Smooth muscle cell (in vitro differentiated cells): Measurements from ENCODE around the gene CREB3L2. TPM values are rescaled to one million over a fixed set of nuclear protein-coding genes. Genes with fewer than 3 reads are reported as not detected.

Experiments
- DNase-seq: peaks from one replicate; lab custom pipeline; 2025; ENCODE audit not compliant: unreplicated experiment; lab: John Stamatoyannopoulos, UW
- H2AFZ ChIP-seq: fragments of 200-600 bp; sonication (generic); 2 replicates; pipeline ENCODE4 v1.6.0; 2016; ENCODE audit warnings: antibody characterized with exemption, low read depth, mild to moderate bottlenecking
- H3F3A ChIP-seq: fragments of 200-600 bp; sonication (generic); 2 replicates; pipeline ENCODE4 v1.6.0; 2017; ENCODE audit warnings: antibody characterized with exemption, low read depth
- H3K27ac ChIP-seq: fragments of 200-600 bp; sonication (generic); 2 replicates; pipeline ENCODE4 v1.5.1; 2016; ENCODE audit warnings: low read depth, mild to moderate bottlenecking
- H3K27me3 ChIP-seq: fragments of 200-600 bp; sonication (generic); 2 replicates; pipeline ENCODE4 v1.6.1; 2016; ENCODE audit warnings: low read depth, mild to moderate bottlenecking
- H3K36me3 ChIP-seq: fragments of 200-600 bp; sonication (generic); 2 replicates; pipeline ENCODE4 v1.5.1; 2016; ENCODE audit warnings: low read depth
- H3K4me1 ChIP-seq: fragments of 200-600 bp; sonication (generic); 2 replicates; pipeline ENCODE4 v1.5.1; 2016; ENCODE audit warnings: low read depth
- H3K4me2 ChIP-seq: fragments of 200-600 bp; sonication (generic); 2 replicates; pipeline ENCODE4 v1.6.0; 2016; ENCODE audit warnings: mild to moderate bottlenecking
- H3K4me3 ChIP-seq: fragments of 200-600 bp; sonication (generic); 2 replicates; pipeline ENCODE4 v1.5.1; 2016; ENCODE audit warnings: mild to moderate bottlenecking
- H3K79me2 ChIP-seq: fragments of 200-600 bp; sonication (generic); 2 replicates; pipeline ENCODE4 v1.6.0; 2016; ENCODE audit warnings: low read depth, mild to moderate bottlenecking
- H3K9ac ChIP-seq: fragments of 200-600 bp; sonication (generic); 2 replicates; pipeline ENCODE4 v1.6.0; 2016; ENCODE audit warnings: low read depth
- H3K9me3 ChIP-seq: fragments of 200-600 bp; sonication (generic); replicated peaks from 2 replicates; pipeline ENCODE4 v1.5.1; 2016; ENCODE audit warnings: low read depth
- H4K20me1 ChIP-seq: fragments of 200-600 bp; sonication (generic); 2 replicates; pipeline ENCODE4 v1.6.0; 2016; ENCODE audit warnings: low read depth
- WGBS: methylation state at CpG from one replicate; pipeline ENCODE4 v1.1.7; 2016; ENCODE audit warnings: low lambda C conversion rate; 5-methylcytosine and 5-hydroxymethylcytosine counted together
- polyA plus RNA-seq: library from polyadenylated mRNA; unstranded; fragments of >200 nt; fragmentation: Nextera tagmentation; extraction: Ambion mirVana; gene quantifications from 2 replicates; pipeline ENCODE4 v1.2.1, GENCODE V29; 2016
- total RNA-seq: library from RNA; depleted of rRNA; stranded (reverse); fragments of >200 nt; gene quantifications from 2 replicates; pipeline ENCODE4 v1.2.3, GENCODE V29; 2014
- TF ChIP-seq, protein P1 (sequence below): fragments of 200-600 bp; sonication (generic); IDR thresholded peaks from 2 replicates; pipeline ENCODE4 v1.5.1; 2017; ENCODE audit warnings: borderline replicate concordance, mild to moderate bottlenecking, antibody characterized with exemption; ENCODE audit not compliant: insufficient read depth, poor library complexity, severe bottlenecking

CREB3L2 gene
- total and polyA plus RNA-seq, 2 experiments from 2014 or later, result 27.4 to 69.1 TPM

DNA sequence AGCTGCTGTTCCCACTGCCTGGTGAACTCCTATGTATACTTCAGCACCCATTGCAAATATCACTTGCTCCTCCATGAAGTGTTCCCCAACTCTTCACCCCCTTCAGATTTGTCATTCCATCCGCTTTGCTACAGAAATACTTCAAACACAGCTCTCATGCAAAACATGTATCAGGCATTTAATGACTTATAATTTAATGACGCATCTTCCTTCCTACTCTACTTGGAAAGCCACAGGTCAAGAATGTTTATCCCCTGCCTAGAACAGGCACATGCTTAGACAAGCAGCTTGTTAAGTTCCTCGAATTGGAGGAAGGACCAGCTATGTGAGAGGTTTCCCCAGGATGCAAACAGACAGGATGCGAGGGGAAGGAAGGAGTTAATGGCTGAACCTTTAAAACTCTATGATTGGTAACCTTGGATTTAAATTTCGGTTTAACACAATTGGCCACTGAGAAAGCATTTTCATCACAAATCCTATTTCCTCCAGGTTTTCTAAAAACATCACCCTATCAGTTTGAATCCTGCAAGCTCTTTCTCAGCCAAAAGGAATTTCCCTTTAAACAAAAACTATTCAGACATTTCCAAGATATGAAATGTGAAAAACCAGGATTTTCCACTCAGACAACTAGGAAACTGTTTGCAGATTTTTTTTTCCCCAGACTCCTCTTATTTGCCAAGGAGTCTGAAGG, 11.5 kb downstream of the CREB3L2 start:
- Histone ChIP-seq H3F3A (peaks cover 50% of the 10 kb centered on the region), H3K4me2 (peak overlapping the region; percentile 73), H2AFZ (no peak overlapping the region), H4K20me1 (peaks cover 86% of the 10 kb centered on the region), H3K9ac (peak overlapping the region; percentile 79), H3K36me3 (no peaks in the 10 kb centered on the region), H3K27me3 (no peaks in the 10 kb centered on the region), H3K27ac (peak overlapping the region; percentile 97), H3K9me3 (no peaks in the 10 kb centered on the region), H3K4me3 (peak overlapping the region; percentile 11), H3K79me2 (peaks cover 66% of the 10 kb centered on the region), H3K4me1 (peaks cover 51% of the 10 kb centered on the region)
- no peak for DNase-seq
- WGBS, result 20% methylated on average over 5 of the region's 5 CpGs
- TF ChIP-seq, protein P1, sequence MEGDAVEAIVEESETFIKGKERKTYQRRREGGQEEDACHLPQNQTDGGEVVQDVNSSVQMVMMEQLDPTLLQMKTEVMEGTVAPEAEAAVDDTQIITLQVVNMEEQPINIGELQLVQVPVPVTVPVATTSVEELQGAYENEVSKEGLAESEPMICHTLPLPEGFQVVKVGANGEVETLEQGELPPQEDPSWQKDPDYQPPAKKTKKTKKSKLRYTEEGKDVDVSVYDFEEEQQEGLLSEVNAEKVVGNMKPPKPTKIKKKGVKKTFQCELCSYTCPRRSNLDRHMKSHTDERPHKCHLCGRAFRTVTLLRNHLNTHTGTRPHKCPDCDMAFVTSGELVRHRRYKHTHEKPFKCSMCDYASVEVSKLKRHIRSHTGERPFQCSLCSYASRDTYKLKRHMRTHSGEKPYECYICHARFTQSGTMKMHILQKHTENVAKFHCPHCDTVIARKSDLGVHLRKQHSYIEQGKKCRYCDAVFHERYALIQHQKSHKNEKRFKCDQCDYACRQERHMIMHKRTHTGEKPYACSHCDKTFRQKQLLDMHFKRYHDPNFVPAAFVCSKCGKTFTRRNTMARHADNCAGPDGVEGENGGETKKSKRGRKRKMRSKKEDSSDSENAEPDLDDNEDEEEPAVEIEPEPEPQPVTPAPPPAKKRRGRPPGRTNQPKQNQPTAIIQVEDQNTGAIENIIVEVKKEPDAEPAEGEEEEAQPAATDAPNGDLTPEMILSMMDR, result no peak

DNA sequence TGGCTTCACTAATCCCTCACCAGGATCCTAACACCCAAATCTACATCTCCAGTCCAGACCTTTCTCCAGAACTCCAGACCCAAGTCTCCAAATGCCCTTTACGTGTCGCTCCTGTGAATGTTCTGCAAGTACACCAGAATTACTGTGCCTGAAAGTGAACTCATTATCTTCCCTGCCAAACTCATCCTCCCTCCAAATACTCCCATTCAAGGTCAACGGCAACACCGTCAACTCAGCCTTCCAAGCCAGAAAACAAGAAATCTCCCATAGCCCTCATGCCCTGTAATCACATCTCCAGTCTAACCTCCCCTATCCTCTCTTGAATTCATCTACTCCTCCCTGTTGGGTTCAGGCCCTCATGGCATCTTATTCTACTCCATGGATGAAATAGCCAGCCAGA, 12.3 kb downstream of the CREB3L2 start:
- Histone ChIP-seq H3K4me1 (peaks cover 59% of the 10 kb centered on the region), H3K27ac (peak overlapping the region; percentile 97), H3K27me3 (no peaks in the 10 kb centered on the region), H3K79me2 (peaks cover 67% of the 10 kb centered on the region), H3K36me3 (no peaks in the 10 kb centered on the region), H3K9ac (peak overlapping the region; percentile 79), H3K4me2 (peak overlapping the region; percentile 73), H3F3A (peaks cover 46% of the 10 kb centered on the region), H3K9me3 (no peaks in the 10 kb centered on the region), H3K4me3 (no peak overlapping the region), H2AFZ (no peak overlapping the region), H4K20me1 (peaks cover 87% of the 10 kb centered on the region)
- no peak for DNase-seq
- TF ChIP-seq, protein P1, result no peak
- WGBS, result 90% methylated on average over 4 of the region's 4 CpGs

DNA sequence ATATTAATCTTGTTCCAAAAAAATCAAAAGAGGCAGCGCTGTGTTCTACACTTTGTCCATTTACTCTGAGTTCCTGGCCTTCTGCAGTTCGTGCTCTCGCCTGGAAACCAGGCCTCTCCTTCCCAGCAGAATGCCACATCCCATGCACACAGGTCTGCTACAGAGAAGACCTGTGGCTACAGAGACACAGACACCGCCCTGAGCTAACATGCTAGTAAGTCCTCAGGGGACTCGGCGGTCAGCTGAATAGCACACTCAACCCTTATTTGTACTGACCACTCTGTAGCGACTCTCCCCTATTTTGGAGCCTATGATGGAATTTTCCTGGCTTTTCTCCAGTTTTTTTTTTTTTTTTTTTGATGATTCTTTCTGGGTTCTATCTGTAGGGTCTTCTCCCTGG, 12.8 kb downstream of the CREB3L2 start:
- peaks cover 60% of the 10 kb centered on the region for H3K4me1 ChIP-seq
- H4K20me1 ChIP-seq, result peaks cover 87% of the 10 kb centered on the region
- H3K4me2 ChIP-seq, result peak overlapping the region; percentile 21

More for the DNA sequence above, 12.8 kb downstream of the CREB3L2 start:
- WGBS, result 87% methylated on average over 7 of the region's 7 CpGs
- Histone ChIP-seq H3K9me3 (no peaks in the 10 kb centered on the region), H3K4me3 (no peak overlapping the region), H3K27ac (peak overlapping the region; percentile 97), H3K79me2 (peaks cover 68% of the 10 kb centered on the region), H3F3A (peaks cover 43% of the 10 kb centered on the region), H3K27me3 (no peaks in the 10 kb centered on the region), H3K9ac (no peak overlapping the region), H2AFZ (no peak overlapping the region), H3K36me3 (no peaks in the 10 kb centered on the region)
- no peak for DNase-seq
- TF ChIP-seq, protein P1, result no peak
